K562 (cell line): ENCODE data around the gene AGAP3. TPM values are rescaled to one million over a fixed set of nuclear protein-coding genes. Genes with fewer than 3 reads are reported as not detected.

ENCODE experiments used
- ADNP ChIP-seq: fragments of 200-800 bp; sonication (Bioruptor generic); IDR thresholded peaks from 2 replicates; pipeline ENCODE4 v1.6.1; 2016; ENCODE audit warnings: missing genetic modification characterization, missing compliant biosample characterization
- BMI1 ChIP-seq: fragments of 150-350 bp; IDR thresholded peaks from 2 replicates; pipeline ENCODE4 v1.6.1; 2014; ENCODE audit warnings: low read length
- CBFA2T3 ChIP-seq: fragments of 450-650 bp; IDR thresholded peaks from 2 replicates; pipeline ENCODE4 v1.6.1; 2017
- ELF2 ChIP-seq: fragments of 250-450 bp; sonication (Bioruptor Pico); IDR thresholded peaks from 2 replicates; pipeline ENCODE4 v1.5.0; 2021; ENCODE audit warnings: mild to moderate bottlenecking
- ETS1 ChIP-seq: conservative IDR thresholded peaks from 2 replicates; pipeline ENCODE4 v1.6.1; 2011; ENCODE audit warnings: low read depth, mild to moderate bottlenecking, low read length; ENCODE audit not compliant: control insufficient read depth
- FOXO4 ChIP-seq: fragments of 450-650 bp; formaldehyde crosslinking; IDR thresholded peaks from 2 replicates; pipeline ENCODE4 v1.4.0; 2020; ENCODE audit warnings: mild to moderate bottlenecking, moderate library complexity
- NELFE ChIP-seq: IDR thresholded peaks from 2 replicates; pipeline ENCODE4 v1.6.1; 2011; ENCODE audit warnings: mild to moderate bottlenecking; ENCODE audit not compliant: insufficient read depth, insufficient read length
- RBM15 ChIP-seq: fragments of 200-400 bp; formaldehyde crosslinking; IDR thresholded peaks from 2 replicates; pipeline ENCODE4 v1.6.1; 2018; ENCODE audit warnings: mild to moderate bottlenecking, low read length, moderate library complexity; ENCODE audit not compliant: insufficient read depth
- SIRT6 ChIP-seq: IDR thresholded peaks from one replicate; pipeline ENCODE4 v1.6.1; 2012; ENCODE audit warnings: low read depth, mild to moderate bottlenecking, control low read depth, inconsistent platforms, low read length, moderate library complexity
- SREBF2 ChIP-seq: sonication (generic); formaldehyde crosslinking; IDR thresholded peaks from 2 replicates; pipeline ENCODE4 v1.4.0; 2020; ENCODE audit warnings: mild to moderate bottlenecking, missing genetic modification reagents
- STAT6 ChIP-seq: sonication (generic); formaldehyde crosslinking; IDR thresholded peaks from 2 replicates; pipeline ENCODE4 v1.8.1; 2023; ENCODE audit warnings: mild to moderate bottlenecking, missing genetic modification reagents
- ZNF121 ChIP-seq: sonication (generic); formaldehyde crosslinking; conservative IDR thresholded peaks from 2 replicates; pipeline ENCODE4 v1.8.0; 2022; ENCODE audit warnings: missing genetic modification reagents
- ZNF24 ChIP-seq: fragments of 450-650 bp; IDR thresholded peaks from 2 replicates; pipeline ENCODE4 v1.6.1; 2016
- ZNF263 ChIP-seq: sonication (generic); formaldehyde crosslinking; IDR thresholded peaks from 2 replicates; pipeline ENCODE4 v1.8.0; 2022; ENCODE audit warnings: mild to moderate bottlenecking, missing genetic modification reagents, borderline replicate concordance
- ZNF282 ChIP-seq: sonication (generic); formaldehyde crosslinking; IDR thresholded peaks from 2 replicates; pipeline ENCODE4 v1.8.1; 2023; ENCODE audit warnings: missing genetic modification reagents
- ZNF395 ChIP-seq: fragments of 200-800 bp; sonication (Bioruptor generic); IDR thresholded peaks from 2 replicates; pipeline ENCODE4 v1.6.1; 2017; ENCODE audit warnings: missing genetic modification characterization, missing compliant biosample characterization
- polyA plus RNA-seq, 8 experiments: library from polyadenylated mRNA; depleted of rRNA in 4 of 8; stranded (reverse) in 5 of 8; unstranded in 3 of 8; fragments of >200 nt; fragmentation: Nextera tagmentation in 2 of 8; fragmentation: Illumina TruSeq in 1 of 8; extraction: Ambion mirVana in 2 of 8; extraction: Trizol in 1 of 8; gene quantifications; 2 replicates each; pipeline versions ENCODE4 v1.2.1 to v1.2.3, GENCODE V29; 2011 to 2014; ENCODE audit warnings: inconsistent platforms in 1 of 8, missing spikeins in 1 of 8
- total RNA-seq, 7 experiments: library from RNA; depleted of rRNA in 6 of 7; stranded (reverse); fragments of >200 nt in 6 of 7; fragmentation: Illumina TruSeq in 2 of 7; extraction: Trizol in 2 of 7; gene quantifications; 2 replicates each; pipeline versions ENCODE4 v1.2.1 to v1.2.3, GENCODE V29; 2011 to 2021; ENCODE audit warnings: low replicate concordance in 1 of 7

The AGAP3 gene
- total and polyA plus RNA-seq, 9 of the 15 experiments (the other 6 are each of a cell fraction or from before 2014, with no cell fraction given): 3.4 to 208 (median 62.2) TPM

- TF ChIP-seq ETS1 (peak; percentile 100), ZNF121 (CRISPR knock-in tag) (no peak), ZNF24 (no peak), ELF2 (CRISPR knock-in tag) (peak; percentile 20; the same call in 1 of the 2 replicates), BMI1 (no peak), STAT6 (CRISPR knock-in tag) (0 out of 2 replicates have a peak, but pooled peaks have one; percentile 75), ZNF263 (no peak), RBM15 (no peak), CBFA2T3 (peak; percentile 38; the same call in 1 of the 2 replicates), ZNF395 (CRISPR knock-in tag) (peak; percentile 72), FOXO4 (CRISPR knock-in tag) (no peak), ADNP (tag) (no peak), SIRT6 (no peak), ZNF282 (no peak), NELFE (no peak), SREBF2 (no peak; the same call in 1 of the 2 replicates)
Measured at GRCh38 chr7:151057989-151058780, 28.1 kb upstream of the AGAP3 start (continued).
